HL-60/S4 treated with retinoic acid at 250 ng/mL for 4 days and 3 days (cell line): ENCODE data around the gene ADAMTS14.
"Not testable (repeated sequence)": the region's sequence is repeated elsewhere in the genome, so short reads cannot be mapped to it uniquely, and the experiment has no call there.

Source experiments
- in situ Hi-C: fragments of 300-500 bp; cut with MboI; formaldehyde crosslinking; loops from 2 replicates; pipeline ENCODE4 v1.7.0; 2022; ENCODE audit warnings: low sequenced_read_pairs

The ADAMTS14 gene

DNA sequence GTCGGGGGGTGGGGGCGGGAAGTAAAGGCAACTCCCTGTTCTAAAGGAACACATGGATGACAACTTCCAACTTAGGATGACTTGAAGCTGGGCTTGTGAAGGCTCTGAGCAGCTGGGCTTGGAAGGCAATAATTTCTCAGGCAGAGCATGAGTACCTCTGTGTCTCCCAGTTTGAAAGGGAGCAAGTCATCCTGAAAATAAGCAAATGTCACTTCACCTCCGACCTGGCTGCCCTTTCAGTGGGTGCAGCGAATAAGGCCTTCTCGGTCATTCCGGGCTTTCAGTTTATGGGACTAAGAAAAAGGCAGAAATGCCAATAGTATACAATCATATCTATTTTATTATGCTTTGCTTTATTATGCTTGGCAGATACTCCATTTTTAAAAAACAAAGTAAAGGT is 15.3 kb upstream of the ADAMTS14 start:
- in situ Hi-C loops: no loop called here

GRCh38 chr10:70658582-70659136 is 13.6 kb upstream of the ADAMTS14 start:
- in situ Hi-C loops: no loop called here

- in situ Hi-C loops: no loop called here
Observed at GRCh38 chr10:70659306-70659705, 13.0 kb upstream of the ADAMTS14 start.

- in situ Hi-C loops: no loop called here
Observed at GRCh38 chr10:70660722-70661121, 11.6 kb upstream of the ADAMTS14 start.

- in situ Hi-C loops: no loop called here
Observed at GRCh38 chr10:70661623-70662361, 10.5 kb upstream of the ADAMTS14 start.

GRCh38 chr10:70662362-70663220 is 9.7 kb upstream of the ADAMTS14 start:
- in situ Hi-C loops: no loop called here

DNA sequence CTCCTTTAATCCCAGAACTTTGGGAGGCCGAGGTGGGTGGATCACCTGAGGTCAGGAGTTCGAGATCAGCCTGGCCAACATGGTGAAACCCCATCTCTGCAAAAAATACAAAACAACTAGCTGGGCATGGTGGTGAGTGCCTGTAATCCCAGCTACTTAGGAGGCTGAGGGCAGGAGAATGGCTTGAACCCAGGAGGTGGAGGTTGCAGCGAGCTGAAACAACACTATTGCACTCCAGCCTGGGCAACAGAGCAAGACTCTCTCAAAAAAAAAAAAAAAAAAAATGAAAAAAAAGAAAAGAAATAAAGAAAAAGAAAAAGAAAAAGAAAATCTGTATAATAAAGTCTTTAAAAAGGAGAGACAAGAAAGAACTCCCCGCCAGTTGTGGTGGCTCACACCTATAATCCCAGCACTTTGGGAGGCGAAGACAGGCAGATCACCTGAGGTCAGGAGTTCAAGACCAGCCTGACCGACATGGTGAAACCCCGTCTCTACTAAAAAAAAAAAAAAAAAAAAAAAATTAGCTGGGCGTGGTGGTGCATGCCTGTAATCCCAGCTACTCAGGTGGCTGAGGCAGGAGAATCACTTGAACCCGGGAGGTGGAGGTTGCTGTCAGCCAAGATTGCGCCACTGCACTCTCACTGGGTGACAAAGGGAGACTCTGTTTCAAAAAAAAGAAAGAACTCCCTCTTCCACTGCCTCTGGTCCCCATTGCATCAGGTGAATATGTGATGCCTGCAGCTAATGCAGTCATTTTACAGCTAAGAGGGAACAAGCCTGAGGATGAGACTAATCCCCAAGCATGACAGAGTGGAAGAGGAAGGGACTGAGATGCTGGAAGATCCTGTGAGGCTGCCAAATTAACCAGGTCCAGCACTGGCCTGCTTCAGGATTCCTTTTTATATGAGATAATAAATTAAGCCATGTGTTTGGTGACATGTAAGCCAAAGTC is 8.6 kb upstream of the ADAMTS14 start:
- in situ Hi-C loops: not testable (repeated sequence)

DNA sequence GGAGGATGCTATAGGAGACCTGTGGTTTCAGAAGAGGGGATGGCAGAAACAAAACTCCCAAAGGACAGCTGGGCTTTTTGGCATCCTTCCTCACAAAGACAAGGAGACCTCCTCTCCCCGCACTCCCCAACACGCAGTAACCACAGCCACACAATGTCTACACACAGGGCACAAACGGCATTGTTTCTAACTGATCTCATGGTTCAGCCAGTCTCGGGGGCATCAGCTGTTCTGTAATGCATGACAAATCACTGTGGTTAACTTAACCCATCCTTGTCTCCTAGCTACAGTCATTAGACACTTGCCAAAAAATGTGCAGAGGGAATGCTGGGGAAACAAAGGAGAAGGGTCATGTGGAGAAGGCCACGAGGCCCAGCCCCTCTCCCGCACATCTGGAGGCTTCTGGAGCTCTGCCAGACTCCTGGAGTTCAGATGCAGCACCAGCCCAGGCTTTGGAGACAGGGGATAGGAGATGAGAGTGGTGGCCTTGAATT is 7.6 kb upstream of the ADAMTS14 start:
- in situ Hi-C loops: no loop called here

GRCh38 chr10:70666960-70667798 is 5.1 kb upstream of the ADAMTS14 start:
- in situ Hi-C loops: no loop called here

DNA sequence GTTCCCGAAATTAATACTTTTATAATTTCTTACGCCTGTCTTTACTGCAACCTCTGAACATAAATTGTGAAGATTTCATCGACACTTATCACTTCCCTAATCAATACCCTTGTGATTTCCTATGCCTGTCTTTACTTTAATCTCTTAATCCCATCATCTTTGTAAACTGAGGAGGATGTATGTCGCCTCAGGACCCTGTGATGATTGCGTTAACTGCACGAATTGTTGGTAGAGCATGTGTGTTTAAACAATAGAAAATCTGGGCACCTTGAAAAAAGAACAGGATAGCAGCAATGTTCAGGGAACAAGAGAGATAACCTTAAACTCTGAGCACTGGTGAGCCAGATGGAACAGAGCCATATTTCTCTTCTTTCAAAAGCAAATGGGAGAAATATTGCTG is 4.5 kb upstream of the ADAMTS14 start:
- in situ Hi-C loops: not testable (repeated sequence)

DNA sequence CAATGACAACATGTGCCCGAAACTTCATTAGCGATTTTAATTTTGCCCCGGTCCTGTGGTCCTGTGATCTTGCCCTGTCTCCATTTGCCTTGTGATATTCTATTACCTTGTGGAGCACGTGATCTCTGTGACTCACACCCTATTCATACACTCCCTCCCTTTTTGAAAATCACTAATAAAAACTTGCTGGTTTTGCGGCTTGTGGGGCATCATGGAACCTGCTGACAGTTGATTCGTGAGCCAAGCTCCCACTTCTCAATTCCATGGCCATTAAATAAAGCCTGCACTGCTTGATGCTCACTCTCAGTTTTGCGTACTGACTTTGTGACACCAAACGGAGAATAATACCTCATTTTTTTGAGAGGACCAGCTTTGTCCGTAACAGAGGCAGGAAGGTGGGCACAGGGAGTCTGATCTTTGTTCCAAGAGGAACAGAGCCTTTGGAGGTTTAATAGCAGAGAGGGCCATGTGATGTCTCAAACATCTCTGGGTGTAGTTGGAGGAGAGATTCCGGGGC is 3.8 kb upstream of the ADAMTS14 start:
- in situ Hi-C loops: no loop called here

- in situ Hi-C loops: no loop called here
Observed at GRCh38 chr10:70669015-70669414, 3.3 kb upstream of the ADAMTS14 start.

- in situ Hi-C loops: no loop called here
Observed at GRCh38 chr10:70669732-70670317, 2.5 kb upstream of the ADAMTS14 start.

- in situ Hi-C loops: no loop called here
Observed at GRCh38 chr10:70671619-70672164, 614 bp upstream of the ADAMTS14 start.

GRCh38 chr10:70673043-70673928 is 980 bp downstream of the ADAMTS14 start:
- in situ Hi-C loops: no loop called here

DNA sequence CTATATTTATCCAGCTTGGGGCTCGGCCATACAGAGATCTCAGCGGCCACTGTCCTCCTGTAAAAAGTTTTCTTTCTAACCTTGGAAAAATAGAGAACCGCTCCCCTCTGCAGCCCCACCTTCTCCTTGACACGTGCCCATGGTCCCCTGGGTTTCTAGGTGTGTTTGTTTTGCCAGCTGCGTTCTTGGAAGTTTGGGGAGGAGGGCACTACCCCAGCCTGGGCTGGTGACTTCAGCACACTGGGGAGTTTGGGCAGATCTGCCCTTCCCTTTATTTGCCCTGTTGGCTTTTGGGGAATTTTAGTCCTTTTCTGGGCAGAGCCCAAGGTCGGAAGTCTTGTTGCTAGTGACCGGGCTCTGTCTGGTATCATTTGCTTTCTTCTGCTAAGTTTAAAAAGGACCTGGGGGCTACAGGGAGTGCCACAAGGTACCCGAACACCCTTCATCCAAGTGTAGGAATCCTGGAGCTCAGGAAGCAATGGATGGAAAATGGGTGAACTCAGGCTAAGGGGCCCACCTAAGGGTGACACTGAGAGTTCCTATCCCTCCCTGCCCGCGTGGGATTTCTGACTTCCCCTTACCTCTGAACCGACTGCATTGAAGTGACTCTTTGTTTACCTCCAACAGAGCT is 1.7 kb downstream of the ADAMTS14 start:
- in situ Hi-C loops: no loop called here
